ENCODE measurements around the gene KCNJ18.
"Not testable (repeated sequence)": the region's sequence is repeated elsewhere in the genome, so short reads cannot be mapped to it uniquely, and the experiment has no call there.

The KCNJ18 gene

DNA sequence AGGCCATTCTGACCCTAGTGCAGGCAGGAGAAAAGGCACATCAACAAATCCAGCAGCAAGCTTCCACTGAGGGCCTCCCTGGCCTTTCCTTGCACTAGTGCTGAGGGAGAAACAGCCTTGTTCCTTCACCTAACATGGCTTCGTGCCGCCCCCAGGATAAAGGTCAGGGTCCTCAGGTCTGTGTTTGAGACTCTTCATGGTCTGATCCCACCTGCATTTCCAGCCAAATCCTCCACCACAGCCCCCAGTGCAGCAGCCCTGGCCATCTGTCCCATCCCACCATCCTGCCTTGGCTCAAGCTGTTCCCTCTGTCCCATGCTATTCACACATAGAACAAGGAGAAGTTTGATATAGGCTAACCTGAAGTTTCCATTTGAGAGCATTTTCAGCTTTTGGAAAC is 20.9 kb upstream of the KCNJ18 start:
- DNase-seq (ENCODE audit: low read depth in 3 of 3) = not testable (repeated sequence)

DNA sequence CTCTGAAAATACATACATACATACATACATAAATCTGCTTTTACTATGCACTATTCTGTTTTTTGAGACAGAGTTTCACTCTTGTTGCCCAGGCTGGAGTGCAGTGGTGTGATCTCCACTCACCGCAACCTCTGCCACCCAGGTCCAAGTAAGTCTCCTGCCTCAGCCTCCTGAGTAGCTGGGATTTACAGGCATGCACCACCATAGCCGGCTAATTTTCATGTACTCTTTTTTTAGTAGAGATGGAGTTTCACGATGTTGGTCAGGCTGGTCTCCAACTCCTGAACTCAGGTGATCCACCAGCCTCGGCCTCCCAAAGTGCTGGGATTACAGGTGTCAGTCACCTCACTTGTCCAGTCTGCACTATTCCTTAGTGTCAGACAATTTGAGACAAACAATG is 20.5 kb upstream of the KCNJ18 start:
- DNase-seq (ENCODE audit: low read depth in 3 of 3) = not testable (repeated sequence)

DNA sequence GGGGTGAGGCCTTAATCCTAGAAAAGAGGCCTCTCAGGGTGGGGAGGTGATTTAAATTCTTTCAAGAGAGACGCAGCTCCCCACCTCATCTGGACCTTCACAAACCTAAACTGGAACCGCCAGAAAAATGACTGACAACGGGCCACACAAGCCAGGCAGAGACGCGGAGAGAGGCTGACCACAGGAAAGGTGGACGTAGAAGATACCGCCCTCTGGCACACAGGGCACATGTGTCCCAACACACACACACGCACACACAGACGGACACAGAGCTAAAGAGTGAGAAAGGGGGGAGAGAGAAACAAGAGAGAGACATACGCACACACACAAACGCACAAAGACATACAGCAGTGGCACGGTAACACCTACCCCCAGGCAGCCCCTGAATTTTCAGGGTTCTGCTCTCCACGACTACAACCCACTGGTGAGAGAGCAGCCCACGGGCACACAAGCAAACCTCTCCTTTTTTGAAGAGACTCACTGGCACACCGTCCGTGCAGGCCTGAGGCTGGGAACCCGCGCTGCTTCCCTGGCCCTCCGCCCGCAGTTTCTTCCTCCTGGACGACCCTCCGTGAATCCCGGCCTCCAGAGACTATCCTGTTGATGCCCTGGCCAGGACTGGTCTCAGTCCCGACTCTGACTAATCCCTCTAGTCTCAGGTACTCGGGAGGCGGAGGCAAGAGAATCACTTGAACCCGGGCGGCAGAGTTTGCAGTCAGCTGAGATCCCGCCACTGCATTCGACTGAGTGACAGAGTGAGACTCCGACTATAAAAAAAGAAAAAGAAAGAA is 18.7 kb upstream of the KCNJ18 start:
- DNase-seq (ENCODE audit: low read depth in 3 of 3) = not testable (repeated sequence)

DNA sequence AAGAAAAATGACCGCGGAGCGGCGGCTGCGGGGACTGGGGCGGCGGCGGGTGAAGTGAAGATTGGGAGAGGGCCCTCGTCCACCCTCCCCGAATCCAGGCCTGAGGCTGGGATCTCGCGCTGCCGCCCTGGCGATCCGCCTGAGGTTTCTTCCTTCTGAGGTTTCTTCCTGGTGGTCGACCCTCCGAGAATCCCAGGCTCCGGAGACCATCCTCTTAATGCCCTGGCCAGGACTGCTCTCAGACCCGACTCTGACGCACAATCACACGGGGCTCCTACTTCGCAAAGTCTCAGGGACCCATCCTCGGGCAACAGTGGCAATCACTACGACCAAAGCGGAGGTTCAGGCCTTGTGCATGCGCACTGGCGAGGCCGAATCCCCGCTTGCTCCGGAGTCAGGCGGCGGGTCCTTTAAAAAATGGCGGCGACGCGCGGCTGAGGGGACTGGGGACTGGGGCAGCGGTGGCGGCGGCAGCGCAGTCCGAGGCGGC is 18.0 kb upstream of the KCNJ18 start:
- no peak for DNase-seq (ENCODE audit: low read depth in 3 of 3)

DNA sequence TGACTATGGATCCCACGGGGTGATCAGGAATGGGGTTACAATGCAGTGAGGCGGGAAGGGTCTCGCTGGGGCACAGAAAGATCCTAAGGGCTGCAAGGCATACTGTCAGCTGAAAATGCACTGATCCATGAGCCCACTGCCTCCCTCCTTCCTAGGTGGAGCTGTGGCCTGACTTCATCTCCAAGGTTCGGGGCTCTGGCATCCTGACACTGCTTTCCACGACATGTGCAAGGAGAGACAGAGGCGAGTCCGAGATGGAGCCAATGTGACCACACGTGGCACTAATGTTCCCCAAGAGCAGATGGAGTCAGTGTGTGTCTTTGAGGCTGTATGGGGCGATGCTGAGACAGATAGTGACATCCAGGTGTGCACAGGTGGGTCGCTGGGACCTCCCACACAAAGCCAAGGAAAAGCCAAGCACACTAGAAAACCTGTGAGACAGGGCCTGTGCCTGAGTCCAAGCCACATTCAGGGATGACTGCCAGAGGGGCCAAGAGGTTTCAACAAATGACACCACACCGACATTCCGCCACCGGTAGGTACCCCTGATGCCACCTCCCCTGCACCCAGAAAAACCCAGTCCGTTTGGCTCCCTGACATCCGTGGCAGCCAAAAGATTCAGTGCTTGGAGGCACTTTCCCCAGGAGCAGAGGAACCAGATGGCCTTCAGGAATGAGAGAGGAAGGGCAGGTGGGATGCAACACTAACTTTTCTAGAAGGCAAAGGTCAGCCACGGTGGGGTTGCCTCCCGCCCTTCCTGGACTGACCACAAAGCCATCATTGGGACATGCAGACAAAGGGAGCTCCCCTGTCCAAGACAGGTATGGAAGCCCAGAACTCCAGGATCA is 17.2 kb upstream of the KCNJ18 start:
- not testable (repeated sequence) for DNase-seq (ENCODE audit: low read depth in 3 of 3)

DNA sequence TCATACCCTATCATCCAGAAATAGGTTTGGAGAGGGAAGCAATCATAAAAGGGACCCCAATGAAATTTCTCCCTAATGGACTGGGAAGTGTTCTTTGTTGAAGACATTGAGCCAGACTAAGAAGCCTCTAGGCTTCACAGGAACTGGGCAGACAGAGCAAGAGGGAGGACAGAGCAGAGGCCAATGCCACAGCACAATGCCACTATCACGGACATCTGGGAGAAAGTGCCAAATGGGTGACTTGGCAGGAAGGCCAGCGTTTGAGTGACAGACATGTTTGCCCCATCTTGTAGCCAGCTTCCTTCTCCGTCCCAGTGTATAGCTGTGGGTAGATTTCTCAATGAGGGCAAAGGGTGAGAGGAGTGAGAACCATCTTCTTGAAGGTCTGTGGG is 16.6 kb upstream of the KCNJ18 start:
- DNase-seq (ENCODE audit: low read depth in 3 of 3) = not testable (repeated sequence)

DNA sequence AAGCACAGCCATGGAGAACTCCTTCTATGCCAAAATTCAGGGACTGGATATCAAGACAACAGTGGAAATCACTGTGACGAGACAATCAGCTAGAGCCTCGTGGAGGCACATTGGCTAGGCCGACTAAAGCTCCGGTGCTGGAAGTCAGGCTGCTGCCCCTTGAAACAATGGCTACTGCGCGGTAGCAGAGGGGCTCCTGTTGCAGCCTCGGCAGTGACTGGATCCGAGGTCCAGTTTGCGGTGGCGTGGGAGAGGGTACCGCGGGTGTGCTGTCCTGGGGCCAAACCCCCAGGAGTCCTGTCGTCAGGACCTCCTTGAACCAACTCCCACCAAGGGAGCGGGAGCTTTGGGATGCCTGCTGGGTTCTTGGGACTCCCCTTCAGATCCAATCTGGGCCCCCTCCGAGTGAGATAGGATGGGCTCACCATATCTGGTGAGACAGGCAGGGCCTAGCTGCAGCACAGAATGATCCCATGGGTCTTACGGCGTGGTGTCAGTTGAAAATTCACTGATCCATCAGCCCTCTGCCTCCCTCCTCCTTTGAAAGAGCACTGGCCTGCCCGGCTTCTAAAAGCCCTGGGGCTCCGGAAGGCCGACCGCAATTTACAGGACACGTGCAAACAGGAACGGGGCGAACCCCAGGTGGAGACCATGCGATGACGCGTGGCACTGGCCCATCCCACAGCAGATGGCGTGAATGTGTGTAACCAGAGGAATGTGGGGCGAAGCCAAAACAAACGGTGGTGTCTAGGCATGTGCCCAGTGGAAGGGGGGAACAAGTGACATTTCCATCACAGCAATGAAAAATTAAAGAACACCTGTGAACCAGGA is 15.8 kb upstream of the KCNJ18 start:
- DNase-seq (ENCODE audit: low read depth in 3 of 3) = no peak

DNA sequence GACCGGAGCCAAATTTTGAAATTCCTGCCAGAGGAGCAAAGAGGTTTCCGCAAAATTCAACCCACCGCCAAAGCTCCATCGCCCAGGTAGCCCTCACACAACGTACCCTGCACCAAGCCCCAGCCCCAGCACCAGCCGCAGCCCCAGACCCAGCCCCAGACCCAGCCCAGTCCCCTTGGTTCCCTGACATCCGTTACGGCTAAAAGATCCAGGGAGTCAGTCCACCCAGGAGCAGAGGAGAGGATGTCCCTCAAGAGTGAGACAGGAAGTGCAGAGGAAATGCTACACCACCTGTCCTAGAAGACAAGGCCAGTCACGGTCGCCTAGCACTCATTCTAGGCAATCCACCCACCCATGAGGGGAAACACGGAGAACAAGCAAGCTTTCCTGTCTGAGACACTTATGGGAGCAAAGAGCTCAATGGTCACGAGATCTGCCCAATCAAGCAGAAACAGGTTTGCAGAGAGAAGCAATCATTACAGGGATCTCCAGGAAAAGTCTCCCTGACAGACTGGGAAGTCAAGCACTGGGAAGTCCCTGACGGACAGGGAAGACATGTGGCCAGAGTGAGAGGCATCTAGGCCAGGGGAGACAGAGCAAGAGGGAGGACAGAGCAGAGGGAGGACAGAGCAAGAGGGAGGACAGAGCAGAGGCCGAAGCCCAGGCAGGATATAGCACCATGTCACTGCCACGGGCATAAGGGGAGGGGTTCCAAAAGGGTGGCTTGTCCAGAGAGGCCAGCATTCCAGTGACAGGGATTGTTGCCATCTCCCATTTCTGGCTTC is 15.0 kb upstream of the KCNJ18 start:
- no peak for DNase-seq (ENCODE audit: low read depth in 3 of 3)

DNA sequence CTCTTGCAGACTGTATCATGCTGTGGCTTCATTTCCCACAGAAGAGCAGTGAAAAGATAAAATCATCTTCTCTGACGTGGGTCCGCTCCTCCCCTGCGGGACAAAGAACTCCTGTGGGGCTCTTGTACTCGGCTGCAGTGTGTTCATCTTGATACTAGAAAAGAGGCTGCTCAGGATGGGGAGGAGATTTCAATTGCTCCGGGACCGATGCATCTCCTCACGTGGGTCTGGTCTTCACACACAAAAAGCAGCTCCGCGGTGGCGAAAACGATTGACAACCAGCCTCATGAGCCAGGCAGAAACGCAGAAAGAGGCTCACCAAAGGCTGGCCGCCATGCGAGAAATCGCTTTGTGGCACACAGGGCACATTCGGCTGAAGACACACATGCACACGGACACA is 14.4 kb upstream of the KCNJ18 start:
- DNase-seq (ENCODE audit: low read depth in 3 of 3) = no peak

DNA sequence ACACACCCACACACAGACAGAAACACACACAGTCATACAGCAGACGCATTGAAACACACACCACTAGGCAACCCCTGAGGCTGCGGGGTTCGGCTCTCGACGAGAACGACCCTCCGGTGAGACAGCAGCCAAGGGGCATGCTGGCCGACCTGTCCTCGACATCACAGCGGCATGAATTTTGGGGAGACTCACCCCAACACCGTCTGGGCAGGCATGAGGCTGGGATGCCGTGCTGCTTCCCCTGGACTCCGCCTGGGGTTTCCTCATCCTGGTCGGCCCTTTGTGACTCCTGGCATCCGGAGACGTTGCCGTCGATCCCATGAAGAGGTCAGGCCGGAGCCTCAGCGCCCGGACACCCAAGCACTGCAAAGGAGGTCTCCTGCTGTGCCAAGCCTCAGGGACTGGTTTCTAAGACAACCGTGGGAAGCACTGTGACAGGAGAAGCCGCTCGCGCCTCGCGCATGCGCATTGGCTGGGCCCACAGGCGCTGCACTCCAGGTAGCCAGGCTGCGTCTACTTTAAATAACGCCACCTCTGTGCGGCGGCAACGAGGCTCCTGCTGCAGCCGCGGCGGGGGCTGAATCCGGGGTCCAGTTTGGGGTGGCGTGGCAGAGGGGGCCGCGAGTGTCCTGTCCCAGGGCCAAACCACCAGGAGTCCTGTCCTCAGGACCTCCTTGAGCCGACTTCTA is 13.8 kb upstream of the KCNJ18 start:
- no peak for DNase-seq (ENCODE audit: low read depth in 3 of 3)

DNA sequence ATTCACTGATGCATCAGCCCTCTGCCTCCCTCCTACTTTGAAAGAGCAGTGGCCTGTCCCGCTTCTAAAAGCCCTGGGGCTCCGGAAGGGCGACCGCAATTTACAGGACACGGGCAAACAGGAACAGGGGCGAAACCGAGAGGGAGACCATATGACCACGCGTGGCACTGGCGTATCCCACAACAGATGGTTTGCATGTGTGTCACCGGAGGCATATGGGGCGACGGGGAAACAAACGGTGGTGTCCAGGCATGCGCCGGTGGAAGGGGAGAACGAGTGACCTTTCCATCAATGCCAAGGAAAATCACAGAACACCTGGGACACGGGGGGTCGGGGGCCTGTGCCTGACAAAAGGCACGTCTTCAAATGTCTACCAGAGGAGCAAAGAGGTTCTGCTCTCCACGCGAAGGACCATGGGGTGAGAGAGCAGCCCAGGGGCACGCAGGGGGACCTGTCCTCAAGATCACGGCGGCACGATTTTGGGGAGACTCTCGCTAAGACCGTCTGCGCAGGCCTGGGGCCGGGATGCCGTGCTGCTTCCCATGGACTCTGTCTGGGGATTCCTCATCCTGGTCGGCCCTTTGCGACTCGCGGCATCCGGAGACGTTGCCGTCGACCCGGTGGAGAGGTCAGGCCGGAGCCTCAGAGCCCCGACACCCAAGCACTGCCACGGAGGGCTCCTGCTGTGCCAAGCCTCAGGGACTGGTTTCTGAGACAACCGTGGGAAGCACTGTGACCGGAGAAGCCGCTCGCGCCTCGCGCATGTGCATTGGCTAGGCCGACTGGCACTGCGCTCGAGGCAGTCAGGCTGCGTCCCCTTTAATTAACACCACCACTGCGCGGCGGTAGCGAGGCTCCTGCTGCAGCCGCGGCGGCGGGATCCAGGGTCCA is 12.8 kb upstream of the KCNJ18 start:
- DNase-seq (ENCODE audit: low read depth in 3 of 3) = no peak

DNA sequence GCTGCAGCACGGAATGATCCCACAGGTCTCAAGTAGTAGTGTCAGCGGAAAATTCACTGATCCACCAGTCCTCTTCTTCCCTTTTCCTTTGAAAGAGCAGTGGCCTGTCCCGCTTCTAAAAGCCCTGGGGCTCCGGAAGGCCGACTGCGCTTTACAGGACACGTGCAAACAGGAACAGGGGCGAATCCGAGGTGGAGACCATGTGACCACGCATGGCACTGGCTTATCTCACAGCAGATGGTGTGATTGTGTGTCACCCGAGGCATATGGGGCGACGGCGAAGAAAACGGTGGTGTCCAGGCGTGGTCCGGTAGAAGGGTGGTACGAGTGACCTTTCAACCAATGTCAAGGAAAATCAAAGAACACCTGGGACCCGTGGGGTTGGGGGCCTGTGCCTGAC is 12.0 kb upstream of the KCNJ18 start:
- DNase-seq (ENCODE audit: low read depth in 3 of 3) = no peak

DNA sequence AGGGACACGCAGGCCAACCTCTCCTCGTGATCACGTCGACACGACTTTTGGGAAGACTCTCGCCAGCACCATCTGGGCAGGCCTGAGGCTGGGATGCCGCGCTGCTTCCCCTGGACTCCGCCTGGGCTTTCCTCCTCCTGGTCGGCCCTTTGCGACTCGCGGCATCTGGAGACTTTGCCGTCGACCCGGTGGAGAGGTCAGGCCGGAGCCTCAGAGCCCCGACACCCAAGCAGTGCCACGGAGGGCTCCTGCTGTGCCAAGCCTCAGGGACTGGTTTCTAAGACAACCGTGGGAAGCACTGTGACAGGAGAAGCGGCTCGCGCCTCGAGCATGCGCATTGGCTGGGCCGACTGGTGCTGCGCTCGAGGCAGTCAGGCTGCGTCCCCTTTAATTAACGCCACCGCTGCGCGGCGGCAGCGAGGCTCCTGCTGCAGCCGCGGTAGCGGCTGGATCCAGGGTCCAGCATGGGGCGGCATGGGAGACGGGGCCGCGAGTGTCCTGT is 11.4 kb upstream of the KCNJ18 start:
- DNase-seq (ENCODE audit: low read depth in 3 of 3) = not testable (repeated sequence)

DNA sequence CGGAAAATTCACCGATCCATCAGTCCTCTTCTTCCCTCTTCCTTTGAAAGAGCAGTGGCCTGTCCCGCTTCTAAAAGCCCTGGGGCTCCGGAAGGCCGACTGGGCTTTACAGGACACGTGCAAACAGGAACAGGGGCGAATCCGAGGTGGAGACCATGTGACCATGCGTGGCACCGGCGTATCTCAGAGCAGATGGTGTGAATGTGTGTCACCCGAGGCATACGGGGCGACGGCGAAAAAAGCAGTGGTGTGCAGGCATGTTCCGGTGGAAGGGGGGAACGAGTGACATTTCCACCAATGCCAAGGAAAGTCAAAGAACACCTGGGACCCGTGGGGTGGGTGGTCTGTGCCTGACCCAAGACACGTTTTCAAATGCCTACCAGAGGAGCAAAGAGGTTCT is 10.7 kb upstream of the KCNJ18 start:
- DNase-seq (ENCODE audit: low read depth in 3 of 3) = not testable (repeated sequence)

DNA sequence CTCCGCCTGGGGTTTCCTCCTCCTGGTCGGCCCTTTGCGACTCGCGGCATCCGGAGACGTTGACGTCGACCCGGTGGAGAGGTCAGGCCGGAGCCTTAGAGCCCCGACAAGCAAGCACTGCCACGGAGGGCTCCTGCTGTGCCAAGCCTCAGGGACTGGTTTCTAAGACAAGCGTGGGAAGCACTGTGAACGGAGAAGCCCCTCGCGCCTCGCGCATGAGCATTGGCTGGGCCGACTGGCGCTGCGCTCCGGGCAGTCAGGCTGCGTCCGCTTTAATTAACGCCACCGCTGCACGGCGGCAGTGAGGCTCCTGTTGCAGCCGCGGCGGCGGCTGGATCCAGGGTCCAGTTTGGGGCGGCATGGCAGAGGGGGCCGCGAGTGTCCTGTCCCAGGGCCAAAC is 10.2 kb upstream of the KCNJ18 start:
- not testable (repeated sequence) for DNase-seq (ENCODE audit: low read depth in 3 of 3)

DNA sequence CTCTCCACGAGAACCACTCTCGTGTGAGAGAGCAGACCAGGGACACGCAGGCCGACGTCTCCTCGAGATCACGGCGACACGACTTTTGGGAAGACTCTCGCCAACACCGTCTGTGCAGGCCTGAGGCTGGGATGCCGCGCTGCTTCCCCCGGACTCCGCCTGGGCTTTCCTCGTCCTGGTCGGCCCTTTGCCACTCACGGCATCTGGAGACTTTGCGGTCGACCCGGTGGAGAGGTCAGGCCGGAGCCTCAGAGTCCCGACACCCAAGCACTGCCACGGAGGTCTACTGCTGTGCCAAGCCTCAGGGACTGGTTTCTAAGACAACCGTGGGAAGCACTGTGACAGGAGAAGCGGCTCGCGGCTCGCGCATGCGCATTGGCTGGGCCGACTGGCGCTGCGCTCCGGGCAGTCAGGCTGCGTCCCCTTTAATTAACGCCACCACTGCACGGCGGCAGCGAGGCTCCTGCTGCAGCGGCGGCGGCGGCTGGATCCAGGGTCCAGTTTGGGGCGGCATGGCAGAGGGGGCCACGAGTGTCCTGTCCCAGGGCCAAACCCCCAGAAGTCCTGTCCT is 9.1 kb upstream of the KCNJ18 start:
- not testable (repeated sequence) for DNase-seq (ENCODE audit: low read depth in 3 of 3)

DNA sequence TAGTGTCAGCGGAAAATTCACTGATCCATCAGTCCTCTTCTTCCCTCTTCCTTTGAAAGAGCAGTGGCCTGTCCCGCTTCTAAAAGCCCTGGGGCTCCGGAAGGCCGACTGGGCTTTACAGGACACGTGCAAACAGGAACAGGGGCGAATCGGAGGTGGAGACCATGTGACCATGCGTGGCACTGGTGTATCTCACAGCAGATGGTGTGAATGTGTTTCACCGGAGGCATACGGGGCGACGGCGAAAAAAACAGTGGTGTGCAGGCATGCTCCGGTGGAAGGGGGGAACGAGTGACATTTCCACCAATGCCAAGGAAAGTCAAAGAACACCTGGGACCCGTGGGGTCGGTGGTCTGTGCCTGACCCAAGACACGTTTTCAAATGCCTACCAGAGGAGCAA is 8.4 kb upstream of the KCNJ18 start:
- DNase-seq (ENCODE audit: low read depth in 3 of 3) = not testable (repeated sequence)

DNA sequence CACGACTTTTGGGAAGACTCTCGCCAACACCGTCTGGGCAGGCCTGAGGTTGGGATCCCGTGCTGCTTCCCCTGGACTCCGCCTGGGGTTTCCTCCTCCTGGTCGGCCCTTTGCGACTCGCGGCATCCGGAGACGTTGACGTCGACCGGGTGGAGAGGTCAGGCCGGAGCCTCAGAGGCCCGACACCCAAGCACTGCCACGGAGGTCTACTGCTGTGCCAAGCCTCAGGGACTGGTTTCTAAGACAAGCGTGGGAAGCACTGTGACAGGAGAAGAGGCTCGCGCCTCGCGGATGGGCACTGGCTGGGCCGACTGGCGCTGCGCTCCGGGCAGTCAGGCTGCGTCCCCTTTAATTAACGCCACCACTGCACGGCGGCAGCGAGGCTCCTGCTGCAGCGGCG is 7.9 kb upstream of the KCNJ18 start:
- not testable (repeated sequence) for DNase-seq (ENCODE audit: low read depth in 3 of 3)

All from stimulated activated CD4-positive, alpha-beta T cell treated with anti-CD3 and anti-CD28 coated beads, TNF-alpha, amount 100 ng/mL, for 4 hours (primary cell).